OCI-LY7 (cell line): Measurements from ENCODE around the gene OR13J1.

Source experiments
- EZH2phosphoT487 ChIP-seq: fragments of 200-600 bp; sonication (generic); IDR thresholded peaks from 2 replicates; pipeline ENCODE4 v1.6.1; 2018; ENCODE audit warnings: low read depth, borderline replicate concordance, mild to moderate bottlenecking, mixed run types, antibody characterized with exemption, low read length, moderate library complexity, mixed read lengths
- TF ChIP-seq, protein P1 (sequence below): fragments of 200-600 bp; sonication (generic); conservative IDR thresholded peaks from 2 replicates; pipeline ENCODE4 v1.5.1; 2014; ENCODE audit warnings: mild to moderate bottlenecking, antibody characterized with exemption, low read length, moderate library complexity, mixed read lengths

DNA sequence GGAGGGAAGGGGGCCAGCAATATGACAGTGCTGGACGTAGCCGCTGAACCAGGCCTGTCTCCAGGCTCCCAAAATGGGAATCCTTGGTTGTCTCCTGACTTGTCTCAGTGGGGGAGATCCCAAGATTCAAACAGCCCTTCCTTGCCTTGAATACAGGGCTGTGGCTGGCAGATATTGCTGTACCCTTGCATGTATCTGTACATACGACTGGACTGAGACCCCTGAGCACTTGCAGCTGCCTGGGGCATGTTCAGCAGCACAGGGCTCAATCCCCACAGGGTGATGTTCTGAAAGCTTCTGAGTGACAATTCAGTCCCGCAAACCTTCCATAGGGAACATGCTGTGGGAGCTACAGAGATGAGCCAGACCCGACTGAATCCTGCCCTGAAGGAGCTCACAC is 13.3 kb downstream of the OR13J1 start:
- TF ChIP-seq, protein P1, sequence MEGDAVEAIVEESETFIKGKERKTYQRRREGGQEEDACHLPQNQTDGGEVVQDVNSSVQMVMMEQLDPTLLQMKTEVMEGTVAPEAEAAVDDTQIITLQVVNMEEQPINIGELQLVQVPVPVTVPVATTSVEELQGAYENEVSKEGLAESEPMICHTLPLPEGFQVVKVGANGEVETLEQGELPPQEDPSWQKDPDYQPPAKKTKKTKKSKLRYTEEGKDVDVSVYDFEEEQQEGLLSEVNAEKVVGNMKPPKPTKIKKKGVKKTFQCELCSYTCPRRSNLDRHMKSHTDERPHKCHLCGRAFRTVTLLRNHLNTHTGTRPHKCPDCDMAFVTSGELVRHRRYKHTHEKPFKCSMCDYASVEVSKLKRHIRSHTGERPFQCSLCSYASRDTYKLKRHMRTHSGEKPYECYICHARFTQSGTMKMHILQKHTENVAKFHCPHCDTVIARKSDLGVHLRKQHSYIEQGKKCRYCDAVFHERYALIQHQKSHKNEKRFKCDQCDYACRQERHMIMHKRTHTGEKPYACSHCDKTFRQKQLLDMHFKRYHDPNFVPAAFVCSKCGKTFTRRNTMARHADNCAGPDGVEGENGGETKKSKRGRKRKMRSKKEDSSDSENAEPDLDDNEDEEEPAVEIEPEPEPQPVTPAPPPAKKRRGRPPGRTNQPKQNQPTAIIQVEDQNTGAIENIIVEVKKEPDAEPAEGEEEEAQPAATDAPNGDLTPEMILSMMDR, result no peak
- no peak for TF ChIP-seq EZH2phosphoT487
